ENCODE data around the gene FRMD4A.
"Not testable (repeated sequence)": the region's sequence is repeated elsewhere in the genome, so short reads cannot be mapped to it uniquely, and the experiment has no call there.

The FRMD4A gene

DNA sequence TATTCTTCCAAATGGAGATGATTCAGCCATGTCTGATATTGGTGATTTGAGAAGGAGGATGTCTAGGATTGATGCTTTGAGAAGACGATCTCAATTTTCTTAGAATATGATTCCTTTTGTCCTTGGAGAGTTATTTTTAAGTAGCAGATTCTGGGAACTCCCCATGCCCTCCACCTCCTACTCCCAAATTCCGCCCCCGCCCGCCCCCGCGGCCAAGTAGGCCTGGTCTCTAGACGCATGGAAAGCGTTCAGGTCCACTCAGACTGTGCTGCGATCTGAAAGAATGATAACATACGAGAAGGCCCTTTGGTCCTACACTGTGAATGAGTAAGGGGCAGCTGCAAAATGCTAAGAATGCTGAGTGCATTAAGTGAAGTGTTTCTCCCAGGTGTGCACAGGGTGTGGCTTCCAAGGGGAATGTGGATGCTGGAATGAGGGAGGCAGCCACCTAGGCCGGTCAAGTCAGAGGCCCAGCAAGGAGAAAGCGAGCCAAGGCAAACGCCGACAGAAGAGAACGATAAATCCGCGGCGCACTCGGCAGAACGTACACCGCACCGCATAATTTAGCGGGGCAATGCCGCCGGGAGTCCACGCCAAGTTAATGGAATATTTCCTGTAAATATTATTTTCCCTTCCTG, 601.7 kb downstream of the FRMD4A start:
- DNase-seq = no peak

DNA sequence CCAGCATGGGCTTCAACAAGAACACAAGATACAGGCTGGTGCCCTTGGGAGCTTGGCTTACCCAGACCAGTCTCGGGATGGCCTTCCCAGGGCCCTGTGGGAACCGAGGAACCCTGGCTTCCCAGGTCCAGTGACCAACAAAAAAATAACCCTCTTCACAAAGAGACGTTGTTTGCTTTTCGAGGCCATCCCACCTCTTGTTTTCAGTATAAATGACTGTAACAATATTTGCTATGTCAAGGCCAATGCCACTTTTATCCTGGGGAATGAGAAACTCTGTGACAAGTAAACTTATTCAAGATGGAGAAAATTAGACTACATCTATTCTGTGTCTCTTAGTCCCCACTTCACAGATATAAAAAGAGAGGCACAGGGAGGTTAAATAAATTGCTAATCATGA, 605.1 kb downstream of the FRMD4A start:
- DNase-seq = no peak

DNA sequence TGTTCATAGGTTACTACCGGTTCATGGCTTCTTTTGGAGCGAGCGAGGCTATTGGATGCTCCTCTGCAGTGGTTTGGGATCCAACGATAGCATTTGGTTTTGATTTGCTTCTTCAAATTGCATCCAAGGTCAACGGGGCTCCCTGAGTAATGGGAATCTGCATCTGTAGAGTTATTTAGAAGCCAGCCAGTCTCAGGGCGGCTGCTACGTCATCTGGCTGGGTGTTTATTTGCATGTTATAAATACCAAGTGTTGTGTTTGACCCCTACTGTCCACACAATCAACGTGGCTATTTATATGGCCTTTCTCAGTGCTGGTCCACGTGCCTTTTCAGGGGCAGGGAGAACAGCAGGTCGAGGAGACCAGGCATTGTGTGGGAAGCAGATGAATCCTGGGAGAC, 606.2 kb downstream of the FRMD4A start:
- DNase-seq = no peak

DNA sequence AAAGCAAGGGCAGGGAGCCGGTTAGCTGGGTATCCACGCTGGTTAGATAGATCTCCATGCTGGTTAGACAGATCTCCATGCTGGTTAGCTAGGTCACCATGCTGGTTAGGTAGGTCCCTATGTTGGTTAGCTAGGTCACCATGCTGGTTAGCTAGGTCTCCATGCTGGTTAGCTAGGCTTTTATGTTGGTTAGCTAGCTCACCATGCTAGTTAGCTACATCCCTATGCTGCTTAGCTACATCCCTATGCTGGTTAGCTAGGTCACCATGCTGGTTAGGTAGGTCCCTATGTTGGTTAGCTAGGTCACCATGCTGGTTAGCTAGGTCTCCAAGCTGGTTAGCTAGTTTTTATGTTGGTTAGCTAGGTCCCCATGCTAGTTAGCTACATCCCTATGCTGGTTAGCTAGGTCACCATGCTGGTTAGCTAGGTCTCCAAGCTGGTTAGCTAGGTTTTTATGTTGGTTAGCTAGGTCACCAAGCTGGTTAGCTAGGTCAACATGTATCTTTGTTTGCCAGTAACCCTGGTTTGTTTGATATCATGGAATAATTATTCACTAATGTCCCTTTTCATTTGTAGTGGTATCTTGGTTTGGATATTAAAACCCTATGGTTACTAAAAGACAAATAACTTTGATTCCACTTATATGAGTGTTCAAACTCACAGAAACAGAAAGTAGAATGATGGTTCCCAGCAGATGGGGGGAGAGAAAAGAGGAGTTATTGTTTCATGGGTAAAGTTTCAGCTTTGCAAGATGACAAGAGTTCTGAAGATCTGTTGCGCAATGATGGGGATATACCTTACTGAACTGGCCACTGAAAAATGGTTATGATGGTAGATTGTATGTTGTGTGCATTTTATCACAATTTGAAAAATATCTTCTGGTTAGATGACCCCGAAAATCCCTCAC, 607.7 kb downstream of the FRMD4A start:
- DNase-seq = no peak

DNA sequence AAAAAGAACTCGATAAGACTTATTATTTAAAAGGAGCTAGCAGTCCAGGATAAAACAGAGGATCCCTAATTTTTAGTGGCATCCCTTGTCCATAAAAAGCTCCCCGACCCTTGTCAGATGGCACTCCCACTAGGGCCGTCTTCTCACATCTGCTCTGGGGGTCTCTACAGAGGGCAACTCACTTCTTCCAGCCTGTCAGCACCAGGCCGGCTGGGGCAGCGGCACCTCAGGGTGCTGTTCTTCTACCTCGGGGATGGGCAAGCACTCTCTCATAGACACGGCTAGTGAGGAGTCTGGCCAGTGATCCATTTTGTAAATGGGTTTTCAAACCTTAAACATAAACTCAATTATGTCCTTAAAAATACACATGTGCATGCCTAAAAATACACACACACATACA, 609.2 kb downstream of the FRMD4A start:
- DNase-seq = no peak

DNA sequence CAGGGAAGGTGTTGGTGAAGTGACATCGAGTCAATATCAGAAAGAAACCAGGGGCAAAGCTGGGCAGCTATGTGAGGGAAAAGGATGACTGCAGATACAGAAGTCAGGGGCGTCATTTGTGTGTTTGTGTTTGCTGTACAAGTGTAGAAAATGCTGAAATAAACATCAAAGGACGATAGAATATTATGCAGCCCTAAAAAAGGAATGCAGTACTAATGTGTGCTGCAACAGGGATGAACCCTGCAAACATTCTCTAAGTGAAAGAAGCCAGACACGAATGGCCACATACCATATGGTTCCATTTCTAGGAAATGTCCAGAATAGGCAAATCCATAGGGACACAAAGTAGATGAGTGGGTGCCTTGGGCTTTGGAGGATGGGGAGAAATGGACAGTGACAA, 610.0 kb downstream of the FRMD4A start:
- no peak for DNase-seq

DNA sequence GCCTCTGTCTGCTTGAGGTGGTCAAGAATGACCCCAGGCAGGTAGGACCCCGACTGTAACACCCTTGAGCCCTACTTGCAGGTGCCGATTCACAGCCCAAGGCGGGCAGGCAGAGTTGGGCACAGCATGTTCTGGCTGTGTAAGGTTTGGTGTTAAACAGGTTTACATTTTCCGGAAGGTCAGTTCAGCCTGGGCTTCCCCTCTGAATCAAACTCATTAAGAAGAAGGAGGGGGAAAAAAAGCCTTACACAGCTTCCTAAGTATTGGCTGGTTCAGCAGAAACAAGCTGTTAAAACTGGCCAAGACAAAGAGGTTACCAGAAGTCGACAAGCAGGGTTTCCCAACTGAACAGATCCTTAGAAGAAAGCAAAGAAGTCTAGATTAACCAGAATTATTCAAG, 611.3 kb downstream of the FRMD4A start:
- no peak for DNase-seq

DNA sequence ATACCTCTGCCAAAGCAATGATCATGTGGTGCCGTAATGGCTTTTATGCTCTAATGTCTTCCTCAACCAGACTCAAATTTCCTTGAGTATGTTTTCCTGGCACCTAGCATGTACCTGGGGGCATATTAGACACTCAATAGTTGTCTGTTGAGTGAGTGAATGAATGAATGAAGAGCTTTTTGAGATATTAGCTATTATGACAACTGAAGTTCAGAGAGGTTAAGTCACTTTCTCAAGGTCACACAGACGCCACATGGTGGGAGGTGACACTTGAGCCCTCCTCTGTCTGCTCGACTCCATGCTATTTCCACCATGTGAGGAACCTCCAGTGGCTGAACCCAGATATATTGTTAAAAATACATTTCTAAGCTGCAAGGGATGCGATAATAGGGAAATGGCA, 611.9 kb downstream of the FRMD4A start:
- DNase-seq = no peak

DNA sequence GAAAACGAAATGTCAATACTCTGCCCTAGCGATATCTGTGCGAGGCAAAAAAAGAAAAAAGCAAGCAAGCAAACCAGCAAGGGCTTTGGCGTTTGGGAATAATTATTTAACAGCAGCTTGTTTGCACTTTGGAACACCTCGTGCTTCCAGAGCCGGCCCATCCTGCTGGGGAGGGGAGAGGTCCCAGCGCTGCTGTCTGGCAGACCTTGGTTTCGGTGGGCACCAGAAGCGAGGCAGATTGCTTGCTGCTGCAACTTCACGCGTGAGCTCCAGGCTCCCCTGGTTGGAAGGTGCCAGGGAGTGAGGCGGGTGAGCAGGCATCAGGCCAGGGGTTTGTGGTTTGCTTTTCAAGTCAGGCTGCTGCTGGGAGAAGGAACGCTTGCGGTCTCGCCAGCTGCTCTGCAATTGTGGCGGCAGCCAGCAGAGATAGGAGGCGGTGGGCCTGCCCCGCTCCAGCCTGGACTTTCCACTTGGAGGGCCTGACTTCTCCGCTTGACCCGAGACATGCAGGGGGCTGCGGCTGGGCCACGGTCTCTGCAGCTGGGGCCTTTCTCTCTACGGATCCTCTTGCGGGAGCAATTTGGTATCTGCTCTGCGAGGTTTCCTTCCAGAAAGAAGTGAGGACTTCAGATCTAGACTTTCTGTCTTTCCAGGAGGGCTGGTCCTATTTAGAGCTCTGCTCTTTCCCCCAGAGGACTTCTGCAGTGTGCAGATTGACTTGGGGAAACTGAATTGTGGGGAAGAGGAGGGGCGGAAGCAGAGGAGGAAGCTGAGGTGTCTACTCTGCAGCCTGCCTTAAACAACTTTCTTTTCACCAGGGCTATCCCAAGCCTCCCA, 612.6 kb downstream of the FRMD4A start:
- DNase-seq = no peak

DNA sequence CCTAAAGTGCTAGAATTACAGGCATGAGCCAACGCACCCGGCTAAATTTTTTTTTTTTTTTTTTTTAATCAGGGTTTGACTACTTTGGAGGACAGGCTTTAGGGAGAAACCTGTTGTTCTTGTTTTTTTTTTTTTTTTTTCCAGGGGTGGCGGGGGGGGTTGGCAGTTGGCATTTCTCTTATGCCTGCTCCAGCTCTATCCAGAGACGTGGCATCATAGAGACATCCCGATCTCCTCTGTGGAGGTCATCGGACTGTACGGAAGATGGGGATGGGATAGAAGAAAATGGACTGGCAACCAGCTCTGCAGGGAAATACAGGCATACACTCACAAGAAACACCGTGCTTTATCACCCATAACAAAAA, 613.2 kb downstream of the FRMD4A start:
- DNase-seq = no peak

DNA sequence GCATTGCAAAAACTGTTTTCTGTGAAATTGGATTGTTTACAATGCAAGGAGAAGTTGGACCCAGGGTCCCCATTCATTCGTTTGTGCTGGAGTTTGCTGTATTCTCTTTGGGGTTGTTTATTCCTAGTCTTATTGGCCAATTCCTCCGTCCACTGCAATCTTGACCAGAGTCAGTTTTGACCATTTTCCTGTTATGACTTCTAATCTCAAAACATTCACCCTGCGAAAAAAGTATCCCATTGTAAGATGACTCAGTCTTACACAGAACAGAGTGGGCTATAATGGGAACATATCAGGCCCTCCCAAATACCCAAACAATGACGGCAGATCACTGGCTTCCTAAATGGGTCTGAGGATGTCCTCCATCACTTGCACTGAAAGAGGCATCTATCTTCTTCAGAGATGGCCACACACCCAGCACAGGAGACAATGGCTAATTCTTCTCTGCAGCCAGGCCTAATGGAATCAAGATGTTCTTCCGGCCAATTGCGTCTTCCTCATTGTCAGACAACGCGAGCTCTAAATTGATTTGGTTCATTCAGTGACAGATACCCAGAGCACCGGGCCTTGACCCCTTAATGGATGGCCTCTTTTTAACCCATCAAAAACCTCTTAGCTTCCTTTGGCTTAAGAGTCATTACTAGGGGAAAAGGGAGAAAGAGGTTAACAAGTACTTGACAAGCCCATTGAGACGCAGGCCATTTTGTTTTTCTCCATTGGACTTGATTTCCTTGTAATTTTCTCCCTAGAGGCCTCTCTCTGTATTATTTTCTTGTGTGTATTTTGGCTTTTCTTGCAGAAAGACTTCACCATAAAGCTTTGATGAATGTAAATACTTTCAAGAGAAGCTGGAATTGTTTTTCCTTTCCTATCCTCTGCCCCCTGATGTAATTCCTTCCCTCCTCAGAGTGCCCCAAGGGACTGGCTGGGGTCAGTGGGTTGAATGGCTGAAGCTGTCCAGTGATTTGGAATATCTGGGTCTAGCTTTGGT, 614.3 kb downstream of the FRMD4A start:
- DNase-seq = no peak

DNA sequence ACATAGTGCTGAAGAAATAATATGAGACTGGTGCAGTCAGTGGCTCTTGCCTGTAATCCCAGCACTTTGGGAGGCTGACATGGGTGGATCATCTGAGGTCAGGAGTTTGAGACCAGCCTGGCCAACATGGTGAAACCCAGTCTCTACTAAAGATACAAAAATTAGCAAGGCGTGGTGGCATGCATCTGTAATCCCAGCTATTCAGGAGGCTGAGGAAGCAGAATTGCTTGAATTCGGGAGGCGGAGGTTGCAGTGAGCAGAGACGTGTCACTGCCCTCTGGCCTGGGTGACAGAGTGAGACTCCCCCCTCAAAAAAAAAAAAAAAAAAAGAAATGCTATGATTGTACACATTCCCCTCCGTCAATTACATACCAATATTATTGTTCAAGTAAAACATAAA, 615.1 kb downstream of the FRMD4A start:
- not testable (repeated sequence) for DNase-seq

DNA sequence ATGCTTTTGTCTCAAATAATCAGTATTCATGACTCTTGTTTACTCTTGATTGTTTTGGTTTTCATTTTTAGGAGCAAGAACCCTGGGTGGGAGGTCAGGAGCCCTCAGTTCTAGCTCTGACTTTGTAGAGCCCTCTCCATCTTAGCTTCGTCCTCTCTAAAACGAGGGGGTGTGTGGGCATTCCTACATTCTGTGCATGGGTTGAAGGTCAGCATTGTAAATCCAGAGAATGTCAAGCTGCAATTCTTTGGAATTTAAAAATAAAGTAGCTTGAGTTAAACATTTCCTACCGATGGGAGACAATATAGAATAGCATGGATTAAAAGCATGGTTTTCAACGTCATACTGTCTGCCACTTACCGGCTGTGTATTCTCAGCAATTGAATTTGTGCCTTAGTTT, 615.6 kb downstream of the FRMD4A start:
- DNase-seq = no peak

DNA sequence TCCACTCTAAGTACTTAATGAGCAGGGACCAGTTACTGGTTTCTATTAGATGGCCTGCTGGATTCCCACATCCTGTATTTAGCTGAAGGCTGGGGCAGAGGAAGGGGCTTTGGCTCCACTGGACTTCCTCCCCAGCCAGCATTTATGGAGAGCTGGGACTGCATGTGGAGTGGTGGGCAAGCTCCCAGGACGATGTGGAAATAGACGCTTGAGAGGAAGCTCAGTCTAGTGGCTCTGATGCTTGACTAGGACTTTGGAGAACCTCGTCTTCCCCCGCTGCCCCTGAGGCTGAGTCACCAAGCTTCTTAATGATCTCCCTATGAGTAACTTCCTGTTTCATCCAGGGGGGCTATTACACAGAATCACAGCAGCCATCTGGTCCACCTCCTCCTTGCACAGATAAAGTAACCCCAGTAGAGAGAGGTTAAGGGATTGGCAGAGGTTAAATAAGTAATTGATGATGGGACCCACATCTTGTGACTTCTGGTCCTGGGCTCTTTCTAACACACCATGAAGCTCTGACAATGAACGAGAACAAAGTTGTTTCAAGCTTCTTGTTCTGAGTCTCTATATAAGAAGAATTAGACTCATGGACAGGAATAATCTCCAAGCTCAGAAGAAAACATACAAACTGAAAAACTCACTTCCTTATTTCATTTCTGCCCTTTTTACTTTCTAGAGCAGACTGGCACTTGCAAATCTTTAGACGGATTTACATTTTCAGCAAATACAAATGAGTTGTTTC, 617.7 kb downstream of the FRMD4A start:
- no peak for DNase-seq

DNA sequence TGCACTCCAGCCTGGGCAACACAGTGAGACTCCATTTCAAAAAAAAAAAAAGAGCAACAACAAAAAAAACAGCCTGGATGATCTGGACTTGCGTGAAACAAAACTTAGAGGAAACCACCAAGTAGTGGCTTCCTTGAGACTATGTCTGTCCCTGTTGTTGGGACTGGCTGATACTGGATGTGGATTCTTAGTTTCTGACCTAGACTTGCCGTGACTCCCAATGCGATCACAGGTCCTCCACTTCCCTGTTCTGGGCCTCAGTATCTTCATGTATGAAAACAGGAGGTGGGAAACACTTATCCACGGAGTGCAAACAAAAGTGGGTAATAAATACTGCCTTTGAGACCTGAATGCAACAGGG, 618.3 kb downstream of the FRMD4A start:
- no peak for DNase-seq

DNA sequence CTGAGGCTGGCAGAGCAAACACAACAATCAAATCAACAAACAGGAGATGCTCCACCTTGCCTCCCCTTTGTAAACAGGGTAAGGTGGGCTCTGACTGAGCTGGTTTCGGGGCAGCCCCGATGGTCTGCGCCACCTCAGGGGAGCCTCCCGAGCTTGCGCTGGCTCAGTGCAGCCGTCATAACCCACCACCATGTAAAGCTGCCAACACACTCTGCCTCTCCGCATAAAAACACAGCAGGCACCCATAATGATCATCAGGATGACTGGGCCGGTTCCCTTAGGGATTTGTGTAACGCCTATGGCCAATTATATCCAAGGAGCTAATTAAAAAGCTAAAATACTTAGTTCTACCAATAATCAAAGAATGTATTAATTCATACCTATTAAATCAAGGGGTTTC, 619.4 kb downstream of the FRMD4A start:
- no peak for DNase-seq

DNA sequence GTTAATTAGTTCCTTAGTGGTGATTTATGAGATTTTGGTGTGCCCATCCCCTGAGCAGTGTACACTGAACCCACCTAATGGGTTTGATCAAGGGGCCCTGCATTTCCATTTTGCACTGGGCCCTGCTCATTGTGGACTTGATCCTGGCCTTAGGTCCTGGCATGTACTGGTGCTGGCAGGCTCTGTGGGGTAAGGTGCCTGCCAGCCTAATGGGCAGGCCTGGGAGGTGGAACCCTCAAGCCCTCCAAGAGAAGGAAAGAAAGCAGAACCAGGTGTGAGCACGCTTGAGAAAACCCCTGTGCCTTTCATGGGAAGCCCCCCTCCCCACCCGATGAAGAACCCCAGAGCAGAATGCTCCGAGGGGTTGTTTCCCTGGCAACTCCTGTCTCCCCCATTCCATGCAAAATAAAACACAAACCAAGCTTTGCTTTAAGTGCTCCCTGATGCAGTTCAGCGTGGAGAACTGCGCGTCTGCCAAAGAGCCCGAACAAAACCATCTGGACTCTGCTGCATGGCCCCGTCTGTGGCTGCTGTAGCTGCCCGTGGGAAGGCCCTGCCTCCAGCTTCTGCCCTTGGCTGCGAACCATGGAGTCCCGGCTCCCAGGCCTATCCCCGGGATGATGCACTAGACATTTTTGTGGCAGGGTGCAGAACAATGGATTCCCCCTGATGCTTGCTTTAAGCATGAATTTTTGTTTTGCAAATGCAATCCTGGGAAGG, 620.6 kb downstream of the FRMD4A start:
- DNase-seq = no peak

DNA sequence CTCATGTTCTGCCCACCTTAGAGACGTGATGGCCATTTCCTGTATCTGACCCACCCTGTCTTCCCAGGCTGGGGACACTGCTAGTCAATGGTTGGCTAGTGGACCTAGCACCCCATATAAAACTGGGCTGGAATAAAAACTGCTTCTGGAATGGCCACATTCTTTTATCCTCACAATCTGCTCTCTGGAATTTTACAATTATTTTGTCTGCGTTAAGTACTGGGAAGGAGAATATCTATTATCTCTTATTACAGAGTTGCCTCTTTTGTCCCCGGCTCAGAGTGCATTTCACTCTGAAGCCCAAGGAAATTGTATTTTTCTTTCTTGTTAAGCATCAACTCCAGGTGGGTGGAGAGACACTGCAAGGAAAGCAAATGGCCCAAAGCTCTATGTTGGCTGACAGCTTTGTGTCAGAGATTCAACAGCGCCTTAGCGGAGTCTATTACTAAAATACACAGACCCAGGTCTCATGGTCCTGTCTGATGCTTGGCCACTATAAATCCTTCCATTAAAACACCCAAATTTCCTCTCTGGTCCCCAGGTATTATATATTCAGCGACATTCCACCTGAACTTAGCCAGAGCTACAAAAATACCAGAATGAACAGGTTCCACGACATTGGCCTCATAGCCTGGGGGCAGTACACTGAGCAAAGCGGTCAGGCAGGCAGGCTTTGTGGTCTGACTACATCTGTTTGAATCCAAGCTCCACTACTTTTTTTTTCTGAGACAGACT, 622.3 kb downstream of the FRMD4A start:
- no peak for DNase-seq

DNA sequence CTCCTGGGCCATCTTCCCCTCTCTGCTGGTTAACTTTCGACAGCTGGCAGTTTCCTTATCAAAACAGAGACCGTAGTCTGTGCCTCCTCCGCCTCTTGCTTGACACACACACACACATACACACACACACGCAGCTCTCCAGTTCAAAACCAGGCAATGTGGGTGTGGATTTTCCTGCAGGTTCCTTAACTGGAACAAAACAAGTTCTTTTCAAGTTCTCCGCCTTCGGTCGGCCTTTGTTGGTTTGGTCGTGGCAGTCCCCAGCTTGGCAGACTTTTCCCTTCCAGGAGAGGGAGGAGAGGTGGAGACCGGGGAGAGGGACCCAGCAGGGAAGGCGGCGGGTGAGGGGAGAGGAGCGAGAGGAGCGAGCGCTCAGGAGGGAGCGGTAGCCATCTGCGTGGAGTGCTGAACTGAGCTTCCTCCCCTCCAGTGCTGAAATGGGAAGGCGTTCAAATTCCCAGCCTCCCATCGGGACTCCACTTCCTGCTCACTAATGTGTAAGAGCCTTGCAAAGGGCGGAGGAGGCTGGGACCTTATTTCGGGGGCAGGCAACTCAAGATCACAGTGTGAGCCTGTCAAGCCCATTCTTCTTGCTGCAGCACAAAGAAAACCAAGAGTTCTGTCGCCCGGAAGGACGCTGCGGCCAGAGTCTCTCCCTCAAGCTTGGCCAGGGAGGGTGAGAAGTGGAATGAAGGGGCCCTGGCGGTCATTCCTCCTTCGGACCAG, 623.4 kb downstream of the FRMD4A start:
- no peak for DNase-seq

DNA sequence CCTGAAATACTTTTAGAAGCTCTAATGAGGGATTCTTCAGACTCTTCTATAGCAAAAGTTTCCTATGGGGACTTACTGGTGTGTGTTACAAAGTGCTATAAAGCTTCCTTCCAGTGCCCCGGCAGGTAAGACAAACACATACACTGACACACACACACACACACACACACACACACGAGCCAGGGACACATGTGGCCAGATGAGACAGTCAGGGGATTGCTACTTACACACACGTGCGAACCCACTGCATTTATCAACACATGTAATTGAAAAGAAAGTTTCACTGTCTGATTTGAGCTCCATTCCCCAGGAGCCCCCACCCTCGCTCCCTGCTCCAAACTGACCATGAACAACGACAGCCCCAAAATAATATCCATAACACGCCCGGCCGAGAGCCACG, 624.1 kb downstream of the FRMD4A start:
- no peak for DNase-seq
